ENCODE data around the gene SLC38A8.

The SLC38A8 gene

GRCh38 chr16:84049403-84050060 lies 6.9 kb upstream of the SLC38A8 start:
- no peak overlapping the region for H3K27ac ChIP-seq (ENCODE audit: low read length)
- TF ChIP-seq CTCF (IDR thresholded peaks at IDR 0.05; ENCODE audit: low read depth, low read length) (no peak), EZH2phosphoT487 (IDR thresholded peaks at IDR 0.05; ENCODE audit: low read depth) (no peak)
- H4K20me1 ChIP-seq (ENCODE audit: insufficient read depth, low read length) = no peaks in the 10 kb centered on the region
- H2AFZ ChIP-seq (ENCODE audit: low read depth, low read length) = no peak overlapping the region
- H3K4me2 ChIP-seq (ENCODE audit: low read length) = no peak overlapping the region
- peaks cover 6% of the 10 kb centered on the region for H3K36me3 ChIP-seq (replicated peaks; ENCODE audit: low read depth, low read length)
- no peaks in the 10 kb centered on the region for H3K27me3 ChIP-seq (ENCODE audit: low read depth, low read length)
- no peaks in the 10 kb centered on the region for H3K9me3 ChIP-seq (ENCODE audit: insufficient read depth, low read length)
- H3K4me1 ChIP-seq (ENCODE audit: low read length) = no peaks in the 10 kb centered on the region
- no peak overlapping the region for H3K4me3 ChIP-seq (ENCODE audit: low read length)
- no peak overlapping the region for H3K9ac ChIP-seq (ENCODE audit: low read length)
- H3K79me2 ChIP-seq (ENCODE audit: low read length) = no peaks in the 10 kb centered on the region

DNA sequence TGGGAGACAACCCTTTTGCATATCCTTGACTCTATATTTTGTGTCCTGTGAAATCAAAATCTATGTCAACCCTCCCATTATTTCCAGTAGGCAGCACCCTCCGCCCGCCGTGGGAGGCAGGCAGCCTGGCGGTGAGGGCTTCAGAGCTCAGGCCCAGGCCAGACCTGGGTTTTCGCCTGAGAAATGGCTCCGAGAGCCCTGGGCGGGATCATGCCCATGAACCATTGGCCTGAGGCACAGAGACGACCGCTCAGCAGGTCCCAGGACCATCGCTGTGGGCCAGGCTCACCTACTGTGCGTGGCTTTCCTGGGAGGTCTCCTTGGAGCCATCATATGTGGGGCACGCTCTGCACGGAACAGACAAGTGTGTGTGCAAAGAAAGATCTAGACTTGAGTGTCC lies 6.3 kb upstream of the SLC38A8 start:
- Histone ChIP-seq H3K36me3 (replicated peaks; ENCODE audit: low read depth, low read length) (peaks cover 2% of the 10 kb centered on the region), H3K4me2 (ENCODE audit: low read length) (no peak overlapping the region), H3K4me3 (ENCODE audit: low read length) (no peak overlapping the region), H3K79me2 (ENCODE audit: low read length) (no peaks in the 10 kb centered on the region), H3K27me3 (ENCODE audit: low read depth, low read length) (no peaks in the 10 kb centered on the region; the same call in 1 of the 2 replicates), H2AFZ (ENCODE audit: low read depth, low read length) (no peak overlapping the region), H3K9ac (ENCODE audit: low read length) (no peak overlapping the region), H3K9me3 (ENCODE audit: insufficient read depth, low read length) (no peaks in the 10 kb centered on the region), H3K27ac (ENCODE audit: low read length) (no peak overlapping the region), H3K4me1 (ENCODE audit: low read length) (no peaks in the 10 kb centered on the region), H4K20me1 (ENCODE audit: insufficient read depth, low read length) (no peaks in the 10 kb centered on the region)
- TF ChIP-seq CTCF (IDR thresholded peaks at IDR 0.05; ENCODE audit: low read depth, low read length) = no peak
- no peak for TF ChIP-seq EZH2phosphoT487 (IDR thresholded peaks at IDR 0.05; ENCODE audit: low read depth)

- no peak overlapping the region for H2AFZ ChIP-seq (ENCODE audit: low read depth, low read length)
- H3K9me3 ChIP-seq (ENCODE audit: insufficient read depth, low read length) = no peaks in the 10 kb centered on the region
- TF ChIP-seq EZH2phosphoT487 (IDR thresholded peaks at IDR 0.05; ENCODE audit: low read depth) = no peak
- TF ChIP-seq CTCF (IDR thresholded peaks at IDR 0.05; ENCODE audit: low read depth, low read length) = no peak
- no peaks in the 10 kb centered on the region for H4K20me1 ChIP-seq (ENCODE audit: insufficient read depth, low read length)
- H3K4me3 ChIP-seq (ENCODE audit: low read length) = no peak overlapping the region
- no peaks in the 10 kb centered on the region; the same call in none of the 2 replicates for H3K27me3 ChIP-seq (ENCODE audit: low read depth, low read length)
- H3K9ac ChIP-seq (ENCODE audit: low read length) = no peak overlapping the region
- no peak overlapping the region for H3K4me2 ChIP-seq (ENCODE audit: low read length)
- no peaks in the 10 kb centered on the region for H3K79me2 ChIP-seq (ENCODE audit: low read length)
- no peaks in the 10 kb centered on the region for H3K4me1 ChIP-seq (ENCODE audit: low read length)
- H3K27ac ChIP-seq (ENCODE audit: low read length) = no peak overlapping the region
- H3K36me3 ChIP-seq (replicated peaks; ENCODE audit: low read depth, low read length) = peaks cover 2% of the 10 kb centered on the region
Observed at GRCh38 chr16:84048270-84048669, 5.7 kb upstream of the SLC38A8 start.

DNA sequence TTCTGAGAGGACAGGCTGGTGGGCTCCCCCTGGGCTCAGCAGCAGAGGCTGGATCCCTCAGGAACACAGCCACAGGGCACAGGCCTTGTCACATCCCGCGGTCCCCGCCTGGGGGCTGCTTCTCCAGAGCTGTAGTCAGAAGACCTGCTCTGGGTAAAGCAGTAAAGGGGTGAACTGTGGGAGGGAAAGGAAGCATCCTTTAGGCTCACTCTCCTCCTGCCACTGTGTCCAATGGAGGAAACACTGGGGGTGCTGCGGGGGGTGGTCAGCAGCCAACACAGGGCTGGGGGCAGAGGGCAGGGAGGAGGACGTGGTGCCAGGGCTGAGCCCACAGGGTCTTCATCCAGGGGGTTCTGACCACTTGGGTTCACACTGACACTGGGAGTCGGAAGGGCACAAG lies 5.0 kb upstream of the SLC38A8 start:
- Histone ChIP-seq H3K4me3 (ENCODE audit: low read length) (no peak overlapping the region), H3K27ac (ENCODE audit: low read length) (no peak overlapping the region), H3K9ac (ENCODE audit: low read length) (no peak overlapping the region), H3K36me3 (replicated peaks; ENCODE audit: low read depth, low read length) (peaks cover 2% of the 10 kb centered on the region), H3K9me3 (ENCODE audit: insufficient read depth, low read length) (no peaks in the 10 kb centered on the region), H3K4me1 (ENCODE audit: low read length) (no peaks in the 10 kb centered on the region), H4K20me1 (ENCODE audit: insufficient read depth, low read length) (no peaks in the 10 kb centered on the region), H3K4me2 (ENCODE audit: low read length) (no peak overlapping the region), H3K79me2 (ENCODE audit: low read length) (no peaks in the 10 kb centered on the region), H3K27me3 (ENCODE audit: low read depth, low read length) (no peaks in the 10 kb centered on the region; the same call in none of the 2 replicates), H2AFZ (ENCODE audit: low read depth, low read length) (no peak overlapping the region)
- TF ChIP-seq EZH2phosphoT487 (IDR thresholded peaks at IDR 0.05; ENCODE audit: low read depth) (no peak), CTCF (IDR thresholded peaks at IDR 0.05; ENCODE audit: low read depth, low read length) (no peak)
